Trophoblast cell (in vitro differentiated cells and primary cell): ENCODE measurements around the gene SHROOM2.

Experiments
- DNase-seq, 2 donors: peaks; one replicate each; pipeline ENCODE4 v3.0.0-alpha.2; 2016
- H2AFZ ChIP-seq: 2 replicates; pipeline ENCODE4 v1.6.1; 2013; ENCODE audit warnings: low read length, moderate library complexity, mild to moderate bottlenecking; ENCODE audit not compliant: insufficient read depth, poor library complexity
- H2AK5ac ChIP-seq: 2 replicates; pipeline ENCODE4 v1.6.1; 2013; ENCODE audit warnings: mild to moderate bottlenecking, low read length
- H2BK120ac ChIP-seq: 2 replicates; pipeline ENCODE4 v1.6.1; 2013; ENCODE audit warnings: low read length, mild to moderate bottlenecking, moderate library complexity; ENCODE audit not compliant: insufficient read depth, poor library complexity
- H2BK12ac ChIP-seq: 2 replicates; pipeline ENCODE4 v1.6.1; 2013; ENCODE audit warnings: mild to moderate bottlenecking, low read length, moderate library complexity
- H2BK5ac ChIP-seq: 2 replicates; pipeline ENCODE4 v1.6.1; 2013; ENCODE audit warnings: low read length, low read depth, moderate library complexity, mild to moderate bottlenecking; ENCODE audit not compliant: poor library complexity
- H3K14ac ChIP-seq: 2 replicates; pipeline ENCODE4 v1.6.1; 2013; ENCODE audit warnings: mild to moderate bottlenecking, low read length
- H3K18ac ChIP-seq: 2 replicates; pipeline ENCODE4 v1.6.1; 2013; ENCODE audit warnings: mild to moderate bottlenecking, low read length
- H3K23ac ChIP-seq: 2 replicates; pipeline ENCODE4 v1.6.1; 2013; ENCODE audit warnings: low read length
- H3K27ac ChIP-seq: 2 replicates; pipeline ENCODE4 v1.5.1; 2013; ENCODE audit warnings: low read depth, mild to moderate bottlenecking, inconsistent platforms, low read length, moderate library complexity
- H3K27me3 ChIP-seq: 2 replicates; pipeline ENCODE4 v1.6.1; 2013; ENCODE audit warnings: inconsistent platforms, mild to moderate bottlenecking, low read length, moderate library complexity; ENCODE audit not compliant: insufficient read depth
- H3K36me3 ChIP-seq, 2 experiments: 1 replicate in 1 of 2; 2 replicates in 1 of 2; pipeline ENCODE4 v1.6.1; 2013; ENCODE audit warnings: low read length in 2 of 2, mild to moderate bottlenecking in 2 of 2, moderate library complexity in 1 of 2; ENCODE audit not compliant: insufficient read depth in 2 of 2, control insufficient read depth in 1 of 2
- H3K4ac ChIP-seq: 2 replicates; pipeline ENCODE4 v1.6.1; 2013; ENCODE audit warnings: low read depth, mild to moderate bottlenecking, low read length, moderate library complexity
- H3K4me1 ChIP-seq, 2 experiments: 1 replicate in 1 of 2; 2 replicates in 1 of 2; pipeline ENCODE4 v1.6.1; 2013; ENCODE audit warnings: low read length in 2 of 2, mild to moderate bottlenecking in 2 of 2, moderate library complexity in 1 of 2; ENCODE audit not compliant: insufficient read depth in 2 of 2, control insufficient read depth in 1 of 2
- H3K4me2 ChIP-seq: 2 replicates; pipeline ENCODE4 v1.6.1; 2013; ENCODE audit warnings: inconsistent platforms, mild to moderate bottlenecking, low read length, moderate library complexity
- H3K4me3 ChIP-seq: 2 replicates; pipeline ENCODE4 v1.5.1; 2013; ENCODE audit warnings: mild to moderate bottlenecking, low read depth, low read length, inconsistent platforms
- H3K79me1 ChIP-seq: one replicate; pipeline ENCODE4 v1.6.1; 2013; ENCODE audit warnings: low read length
- H3K79me2 ChIP-seq: 2 replicates; pipeline ENCODE4 v1.6.1; 2013; ENCODE audit warnings: low read length, mild to moderate bottlenecking; ENCODE audit not compliant: control insufficient read depth, insufficient read depth, poor library complexity
- H3K9ac ChIP-seq: 2 replicates; pipeline ENCODE4 v1.6.1; 2013; ENCODE audit warnings: mild to moderate bottlenecking, low read length
- H3K9me3 ChIP-seq: 2 replicates; pipeline ENCODE4 v1.6.1; 2013; ENCODE audit warnings: low read depth, mild to moderate bottlenecking, control low read depth, inconsistent platforms, low read length; ENCODE audit not compliant: insufficient read depth
- H4K12ac ChIP-seq: 2 replicates; pipeline ENCODE4 v1.6.1; 2013; ENCODE audit warnings: low read depth, mild to moderate bottlenecking, low read length, moderate library complexity
- H4K8ac ChIP-seq: 2 replicates; pipeline ENCODE4 v1.6.1; 2013; ENCODE audit warnings: low read depth, mild to moderate bottlenecking, low read length, moderate library complexity
- H4K91ac ChIP-seq: one replicate; pipeline ENCODE4 v1.6.1; 2013; ENCODE audit warnings: low read depth, mild to moderate bottlenecking, low read length, moderate library complexity
- whole genome bisulfite sequencing: extraction: QIAGEN DNeasy Blood & Tissue Kit; methylation state at CpG from one replicate; pipeline ENCODE4 v1.1.7; 2013; ENCODE audit warnings: missing lambda C conversion rate; ENCODE audit not compliant: insufficient read length, insufficient coverage; ENCODE audit errors: extremely low coverage; 5-methylcytosine and 5-hydroxymethylcytosine counted together

Gene SHROOM2

GRCh38 chrX:9824554-9824953 lies 38.3 kb downstream of the SHROOM2 start:
- H3K23ac ChIP-seq: no peak overlapping the region

DNA sequence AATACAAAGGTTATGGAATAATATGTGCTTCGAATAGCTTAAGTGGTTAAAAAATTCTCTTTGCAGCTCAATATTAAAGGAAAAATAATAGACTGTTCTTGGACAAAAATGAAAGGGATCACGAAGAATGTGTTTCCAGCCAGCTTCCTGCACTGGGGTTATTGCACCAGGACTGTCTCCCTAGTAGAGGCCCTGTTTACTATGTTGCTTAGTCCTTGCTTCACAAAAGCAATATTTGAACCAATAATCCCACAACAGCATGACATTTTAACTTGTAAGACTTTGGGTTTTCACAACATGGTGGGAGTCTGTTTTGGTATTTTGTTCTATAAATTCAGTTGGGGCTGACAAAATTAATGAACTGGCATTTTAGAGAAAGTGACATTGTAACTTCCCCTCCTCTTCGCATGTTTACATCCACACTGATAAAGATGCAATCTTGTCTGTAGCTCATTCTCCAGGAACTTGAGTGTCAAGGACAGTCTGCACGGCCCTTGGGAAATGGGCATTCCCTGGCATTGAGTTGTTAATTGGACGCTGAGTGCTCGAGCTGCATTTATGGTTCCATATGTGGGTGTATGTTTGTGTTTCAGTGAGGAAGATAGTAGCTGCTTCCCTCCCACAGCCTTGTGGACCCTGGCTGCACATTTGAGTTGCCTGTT lies 39.0 kb downstream of the SHROOM2 start:
- Histone ChIP-seq H3K14ac (no peak overlapping the region), H2BK12ac (no peak overlapping the region), H3K4me3 (no peak overlapping the region), H3K9ac (no peak overlapping the region), H3K79me2 (peaks cover 11% of the 10 kb centered on the region), H2AFZ (no peak overlapping the region), H3K4me1 (peaks cover 22 to 31% of the 10 kb centered on the region in 2 experiments), H3K23ac (no peak overlapping the region), H2BK120ac (no peak overlapping the region), H3K27ac (no peak overlapping the region), H4K12ac (no peak overlapping the region), H4K8ac (no peak overlapping the region), H3K4me2 (no peak overlapping the region), H3K9me3 (peaks cover 2% of the 10 kb centered on the region), H2AK5ac (no peak overlapping the region), H3K79me1 (peaks cover 14% of the 10 kb centered on the region), H3K4ac (peak overlapping the region; percentile 40), H3K18ac (peak overlapping the region; percentile 52), H4K91ac (no peak overlapping the region), H3K36me3 (peaks cover 0 to 3% of the 10 kb centered on the region in 2 experiments), H2BK5ac (no peak overlapping the region), H3K27me3 (no peaks in the 10 kb centered on the region)
- DNase-seq: no peak
- no CpG with 5 or more reads among the region's 6 CpGs for WGBS

More at GRCh38 chrX:9824554-9824953, 38.3 kb downstream of the SHROOM2 start:
- H3K36me3 ChIP-seq: peaks cover 0 to 3% of the 10 kb centered on the region in 2 experiments
- DNase-seq: no peak
- H3K9ac ChIP-seq: no peak overlapping the region
- peaks cover 2% of the 10 kb centered on the region for H3K9me3 ChIP-seq
- H2BK5ac ChIP-seq: peak overlapping the region; percentile 68
- H3K18ac ChIP-seq: peak overlapping the region; percentile 65
- no CpG with 5 or more reads among the region's 12 CpGs for WGBS
- H4K12ac ChIP-seq: no peak overlapping the region
- H4K8ac ChIP-seq: peak overlapping the region; percentile 60
- peak overlapping the region; percentile 51 for H3K14ac ChIP-seq
- H4K91ac ChIP-seq: peak overlapping the region; percentile 14
- peaks cover 9% of the 10 kb centered on the region for H3K79me1 ChIP-seq
- H3K4me3 ChIP-seq: no peak overlapping the region
- H3K79me2 ChIP-seq: peaks cover 8% of the 10 kb centered on the region
- H2BK12ac ChIP-seq: no peak overlapping the region
- no peak overlapping the region for H2AK5ac ChIP-seq
- H3K27ac ChIP-seq: peak overlapping the region; percentile 9
- H2BK120ac ChIP-seq: no peak overlapping the region
- no peak overlapping the region for H3K4me2 ChIP-seq
- peak overlapping the region; percentile 52 for H3K4ac ChIP-seq
- no peaks in the 10 kb centered on the region for H3K27me3 ChIP-seq
- peaks cover 18 to 27% of the 10 kb centered on the region in 2 experiments for H3K4me1 ChIP-seq
- no peak overlapping the region for H2AFZ ChIP-seq

DNA sequence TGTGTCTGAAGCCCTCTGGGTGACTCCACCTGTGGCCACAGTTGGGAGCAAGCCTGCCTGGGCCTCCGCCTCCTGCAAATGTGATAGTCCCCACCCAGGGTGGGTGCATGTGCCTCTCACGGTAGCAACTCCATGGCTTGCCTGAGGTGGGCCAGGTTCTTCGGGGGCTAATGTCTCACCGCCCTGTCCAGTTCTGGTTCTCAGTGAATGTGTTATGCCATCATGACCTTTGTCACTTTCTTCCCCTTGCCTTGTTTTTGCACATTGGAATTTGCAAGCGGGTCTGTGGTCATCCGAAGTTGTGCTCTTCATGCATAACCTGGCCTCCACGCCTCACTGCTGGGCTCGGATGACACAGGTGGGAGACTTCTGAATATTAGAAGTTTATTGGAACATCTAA lies 39.7 kb downstream of the SHROOM2 start:
- Histone ChIP-seq H2BK5ac (no peak overlapping the region), H4K91ac (no peak overlapping the region), H2AFZ (no peak overlapping the region), H2AK5ac (peak overlapping the region; percentile 65), H3K27ac (no peak overlapping the region), H3K36me3 (peaks cover 0 to 3% of the 10 kb centered on the region in 2 experiments), H4K12ac (no peak overlapping the region), H3K4me1 (peaks cover 22 to 31% of the 10 kb centered on the region in 2 experiments), H3K4ac (peak overlapping the region; percentile 87), H3K18ac (peak overlapping the region; percentile 52), H3K9me3 (peaks cover 2% of the 10 kb centered on the region), H2BK120ac (no peak overlapping the region), H3K79me2 (peaks cover 11% of the 10 kb centered on the region), H2BK12ac (no peak overlapping the region), H3K4me2 (no peak overlapping the region), H3K14ac (no peak overlapping the region), H3K23ac (no peak overlapping the region), H3K4me3 (no peak overlapping the region), H3K27me3 (no peaks in the 10 kb centered on the region), H3K9ac (no peak overlapping the region), H4K8ac (no peak overlapping the region), H3K79me1 (peaks cover 14% of the 10 kb centered on the region)
- WGBS: no CpG with 5 or more reads among the region's 8 CpGs
- DNase-seq: no peak

- peak; percentile 72 to 83 for DNase-seq
- Histone ChIP-seq H3K14ac (peak overlapping the region; percentile 61), H3K18ac (peak overlapping the region; percentile 88), H4K8ac (peak overlapping the region; percentile 55), H3K27me3 (no peaks in the 10 kb centered on the region), H2AK5ac (peak overlapping the region; percentile 87), H3K4me3 (no peak overlapping the region), H3K79me1 (peaks cover 16% of the 10 kb centered on the region), H3K9ac (no peak overlapping the region), H3K4ac (peak overlapping the region; percentile 88), H4K91ac (peak overlapping the region; percentile 89), H2AFZ (no peak overlapping the region), H2BK12ac (peak overlapping the region; percentile 90), H2BK5ac (peak overlapping the region; percentile 79), H3K36me3 (peaks cover 0 to 3% of the 10 kb centered on the region in 2 experiments), H3K9me3 (peaks cover 2% of the 10 kb centered on the region), H2BK120ac (peak overlapping the region; percentile 84), H4K12ac (no peak overlapping the region), H3K4me1 (peaks cover 27% of the 10 kb centered on the region in 2 experiments), H3K79me2 (peaks cover 14% of the 10 kb centered on the region), H3K23ac (no peak overlapping the region), H3K27ac (peak overlapping the region; percentile 93), H3K4me2 (no peak overlapping the region)
- WGBS: no CpG with 5 or more reads among the region's 14 CpGs
These were observed 43.4 kb downstream of the SHROOM2 start for GRCh38 chrX:9829308-9830267.
